ENCODE data around the gene METRN. TPM values are rescaled to one million over a fixed set of nuclear protein-coding genes. Genes with fewer than 3 reads are reported as not detected.

The METRN gene
- total and polyA plus RNA-seq, 12 donors = 1.3 to 189 (median 75.6) TPM

DNA sequence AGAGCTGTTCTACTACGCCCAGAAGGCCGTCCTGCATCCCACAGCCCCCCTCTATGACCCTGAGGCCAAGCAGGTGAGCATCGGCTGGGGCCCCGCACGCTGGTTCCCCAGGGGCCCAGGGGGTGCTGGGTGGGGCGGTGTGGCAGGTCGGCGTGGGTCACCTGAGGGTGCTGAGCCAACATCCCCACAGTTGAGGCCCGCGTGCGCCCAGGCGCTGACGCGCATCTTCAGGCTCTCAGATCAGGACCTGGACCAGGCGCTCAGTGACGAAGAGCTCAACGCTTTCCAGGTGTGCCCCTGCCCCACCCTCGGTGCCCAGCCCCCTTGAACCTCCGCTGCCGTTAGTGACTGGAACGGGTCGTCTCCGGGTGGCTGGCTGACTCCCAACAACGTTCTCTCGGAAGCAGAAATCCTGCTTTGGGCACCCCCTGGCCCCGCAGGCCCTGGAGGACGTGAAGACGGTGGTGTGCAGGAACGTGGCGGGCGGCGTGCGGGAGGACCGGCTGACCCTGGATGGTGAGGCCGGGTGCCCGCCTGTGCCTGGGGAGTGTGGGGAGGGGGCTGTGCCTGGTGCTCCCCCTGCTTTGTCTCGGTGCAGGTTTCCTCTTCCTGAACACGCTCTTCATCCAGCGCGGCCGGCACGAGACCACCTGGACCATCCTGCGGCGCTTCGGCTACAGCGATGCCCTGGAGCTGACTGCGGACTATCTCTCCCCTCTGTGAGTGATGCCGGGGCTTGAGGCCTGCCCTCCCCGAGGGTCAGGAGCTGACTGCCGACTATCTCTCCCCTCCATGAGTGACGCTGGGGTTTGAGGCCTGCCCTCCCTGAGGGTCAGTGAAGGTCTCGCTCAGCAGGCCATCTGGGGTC lies 44.2 kb upstream of the METRN start:
- no peak overlapping the region for H3K4me3 ChIP-seq
- 86 to 91% (median 91%) methylated on average over 21 to 52 of the region's 52 CpGs for WGBS, 4 donors
- peaks cover 23 to 31% of the 10 kb centered on the region in 2 donors for H3K4me1 ChIP-seq (replicated peaks in 1 of 2)
- H3K27me3 ChIP-seq = no peaks in the 10 kb centered on the region
- no peaks in the 10 kb centered on the region for H3K9me3 ChIP-seq (replicated peaks in 1 of 3)
- peaks cover 0 to 44% of the 10 kb centered on the region in 2 donors for H3K36me3 ChIP-seq (replicated peaks in 1 of 2)
- H3K27ac ChIP-seq = no peak overlapping the region
- intact Hi-C loops (cut with DNase I) = no loop called here
- no peak for DNase-seq
- TF ChIP-seq, protein P1, sequence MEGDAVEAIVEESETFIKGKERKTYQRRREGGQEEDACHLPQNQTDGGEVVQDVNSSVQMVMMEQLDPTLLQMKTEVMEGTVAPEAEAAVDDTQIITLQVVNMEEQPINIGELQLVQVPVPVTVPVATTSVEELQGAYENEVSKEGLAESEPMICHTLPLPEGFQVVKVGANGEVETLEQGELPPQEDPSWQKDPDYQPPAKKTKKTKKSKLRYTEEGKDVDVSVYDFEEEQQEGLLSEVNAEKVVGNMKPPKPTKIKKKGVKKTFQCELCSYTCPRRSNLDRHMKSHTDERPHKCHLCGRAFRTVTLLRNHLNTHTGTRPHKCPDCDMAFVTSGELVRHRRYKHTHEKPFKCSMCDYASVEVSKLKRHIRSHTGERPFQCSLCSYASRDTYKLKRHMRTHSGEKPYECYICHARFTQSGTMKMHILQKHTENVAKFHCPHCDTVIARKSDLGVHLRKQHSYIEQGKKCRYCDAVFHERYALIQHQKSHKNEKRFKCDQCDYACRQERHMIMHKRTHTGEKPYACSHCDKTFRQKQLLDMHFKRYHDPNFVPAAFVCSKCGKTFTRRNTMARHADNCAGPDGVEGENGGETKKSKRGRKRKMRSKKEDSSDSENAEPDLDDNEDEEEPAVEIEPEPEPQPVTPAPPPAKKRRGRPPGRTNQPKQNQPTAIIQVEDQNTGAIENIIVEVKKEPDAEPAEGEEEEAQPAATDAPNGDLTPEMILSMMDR (IDR thresholded peaks at IDR 0.05) = no peak
- no peak for TF ChIP-seq POLR2A (IDR thresholded peaks at IDR 0.05)

DNA sequence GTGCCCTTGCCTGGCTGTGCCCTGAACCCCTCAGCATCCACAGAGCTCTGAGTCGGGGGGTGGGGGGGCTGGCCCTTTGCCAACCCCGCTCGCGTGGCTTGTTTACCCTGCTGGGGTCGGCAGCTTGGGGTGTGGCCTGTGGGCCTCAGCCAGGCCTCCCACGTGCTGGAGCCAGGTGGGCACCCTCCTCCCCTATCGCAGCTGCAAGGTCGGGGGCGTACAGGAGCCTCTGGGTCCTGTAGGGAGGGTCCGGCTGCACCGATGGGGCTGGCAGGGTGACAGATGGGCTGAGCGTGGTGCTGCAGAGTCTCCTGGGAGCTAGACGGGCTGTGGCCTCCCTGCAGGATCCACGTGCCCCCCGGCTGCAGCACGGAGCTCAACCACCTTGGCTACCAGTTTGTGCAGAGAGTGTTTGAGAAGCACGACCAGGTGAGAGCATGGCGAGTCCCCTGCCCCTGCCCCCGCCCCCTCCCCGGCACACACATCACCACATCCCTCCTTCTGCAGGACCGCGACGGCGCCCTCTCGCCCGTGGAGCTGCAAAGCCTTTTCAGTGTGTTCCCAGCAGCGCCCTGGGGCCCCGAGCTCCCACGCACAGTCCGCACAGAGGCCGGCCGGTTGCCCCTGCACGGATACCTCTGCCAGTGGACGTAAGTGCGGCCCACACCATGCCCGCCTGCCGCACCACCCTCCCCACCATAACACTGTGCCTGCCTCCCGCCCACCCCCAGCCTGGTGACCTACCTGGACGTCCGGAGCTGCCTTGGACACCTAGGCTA lies 43.4 kb upstream of the METRN start:
- no peaks in the 10 kb centered on the region for H3K9me3 ChIP-seq (replicated peaks in 1 of 3)
- DNase-seq = no peak
- WGBS, 4 donors = 85% methylated on average over 9 to 40 of the region's 40 CpGs; no CpG with 5 or more reads in 1 of the 4 donors
- H3K4me3 ChIP-seq = no peak overlapping the region
- intact Hi-C loops (cut with DNase I) = no loop called here
- H3K4me1 ChIP-seq (replicated peaks in 1 of 2) = peaks cover 23 to 31% of the 10 kb centered on the region in 2 donors
- H3K27ac ChIP-seq = no peak overlapping the region
- no peak for TF ChIP-seq POLR2A (IDR thresholded peaks at IDR 0.05)
- TF ChIP-seq, protein P1 (IDR thresholded peaks at IDR 0.05) = no peak
- H3K36me3 ChIP-seq (replicated peaks in 1 of 2) = peaks cover 0 to 44% of the 10 kb centered on the region in 2 donors
- no peaks in the 10 kb centered on the region for H3K27me3 ChIP-seq

GRCh38 chr16:672371-672770 lies 42.5 kb upstream of the METRN start:
- Histone ChIP-seq H3K4me1 (replicated peaks in 1 of 2) (peaks cover 23 to 28% of the 10 kb centered on the region in 2 donors), H3K27ac (no peak overlapping the region), H3K4me3 (no peak overlapping the region), H3K36me3 (replicated peaks in 1 of 2) (peaks cover 0 to 44% of the 10 kb centered on the region in 2 donors), H3K27me3 (no peaks in the 10 kb centered on the region), H3K9me3 (replicated peaks in 1 of 3) (no peaks in the 10 kb centered on the region)
- 94 to 96% (median 96%) methylated on average over 8 to 19 of the region's 19 CpGs; no CpG with 5 or more reads in 1 of the 4 donors for WGBS, 4 donors
- intact Hi-C loops (cut with DNase I) = no loop called here
- DNase-seq = no peak
- no peak for TF ChIP-seq POLR2A (IDR thresholded peaks at IDR 0.05)
- TF ChIP-seq, protein P1 (IDR thresholded peaks at IDR 0.05) = no peak

DNA sequence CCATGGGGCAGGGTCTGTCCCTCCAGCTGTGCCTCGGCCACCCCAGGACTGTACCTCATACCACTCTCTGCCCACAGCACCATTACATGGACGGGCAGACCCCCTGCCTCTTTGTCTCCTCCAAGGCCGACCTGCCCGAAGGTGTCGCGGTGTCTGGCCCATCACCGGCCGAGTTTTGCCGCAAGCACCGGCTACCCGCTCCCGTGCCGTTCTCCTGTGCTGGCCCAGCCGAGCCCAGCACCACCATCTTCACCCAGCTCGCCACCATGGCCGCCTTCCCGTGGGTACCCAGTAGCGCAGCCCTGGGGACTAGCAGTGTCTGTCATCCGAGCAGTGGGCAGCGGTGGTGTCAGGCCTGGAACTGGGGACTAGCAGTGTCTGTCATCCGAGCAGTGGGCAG lies 42.1 kb upstream of the METRN start:
- Histone ChIP-seq H3K27me3 (no peaks in the 10 kb centered on the region), H3K4me3 (no peak overlapping the region), H3K36me3 (replicated peaks in 1 of 2) (peaks cover 0 to 44% of the 10 kb centered on the region in 2 donors), H3K4me1 (replicated peaks in 1 of 2) (peaks cover 23 to 24% of the 10 kb centered on the region in 2 donors), H3K27ac (no peak overlapping the region), H3K9me3 (replicated peaks in 1 of 3) (no peaks in the 10 kb centered on the region)
- DNase-seq = no peak
- TF ChIP-seq, protein P1 (IDR thresholded peaks at IDR 0.05) = no peak
- TF ChIP-seq POLR2A (IDR thresholded peaks at IDR 0.05) = no peak
- 92 to 93% (median 92%) methylated on average over 20 to 21 of the region's 21 CpGs; no CpG with 5 or more reads in 1 of the 4 donors for WGBS, 4 donors
- intact Hi-C loops (cut with DNase I) = no loop called here

All from adrenal gland (tissue), 12 donors.